HEK293 (cell line): ENCODE data around the gene RANGAP1.

Experiments
- CTCF ChIA-PET: fragments of 350-600 bp; formaldehyde crosslinking; extraction: SDS; loops from one replicate; lab custom pipeline; 2021; ENCODE audit warnings: antibody characterized with exemption; lab: Yijun Ruan, JAX
- POLR2A ChIA-PET: fragments of 300-600 bp; formaldehyde crosslinking; extraction: SDS; loops from one replicate; lab custom pipeline; 2020; ENCODE audit warnings: antibody characterized with exemption, inconsistent platforms; lab: Yijun Ruan, JAX
- H3K27ac ChIP-seq: fragments of 200-500 bp; sonication (Bioruptor generic); 2 replicates; pipeline ENCODE4 v1.5.1; 2014; ENCODE audit warnings: low read depth, low read length, control low read depth, inconsistent platforms; ENCODE audit errors: extremely low read depth
- H3K36me3 ChIP-seq, 2 experiments: fragments of 200-500 bp in 1 of 2; sonication (Bioruptor generic) in 1 of 2; 1 replicate in 1 of 2; 2 replicates in 1 of 2; pipeline ENCODE4 v1.5.1; 2014 to 2017; ENCODE audit warnings: inconsistent platforms in 2 of 2, low read length in 2 of 2; ENCODE audit not compliant: control insufficient read depth in 2 of 2, insufficient read depth in 1 of 2
- H3K4me1 ChIP-seq: fragments of 200-500 bp; sonication (Bioruptor generic); 2 replicates; pipeline ENCODE4 v1.5.1; 2014; ENCODE audit warnings: mild to moderate bottlenecking, low read length, inconsistent platforms; ENCODE audit not compliant: control insufficient read depth, insufficient read depth
- H3K4me3 ChIP-seq: 2 replicates; pipeline ENCODE4 v1.5.1; 2011; ENCODE audit warnings: low read depth, mild to moderate bottlenecking, control low read depth, low read length, moderate library complexity
- H3K9me3 ChIP-seq: fragments of 200-500 bp; sonication (Bioruptor generic); 2 replicates; pipeline ENCODE4 v1.5.1; 2014; ENCODE audit warnings: low read depth, low read length, inconsistent platforms; ENCODE audit not compliant: control insufficient read depth, insufficient read depth
- IKZF3 ChIP-seq: fragments of 450-650 bp; IDR thresholded peaks from 2 replicates; pipeline ENCODE4 v1.5.0; 2018; ENCODE audit warnings: missing biosample characterization, mild to moderate bottlenecking, missing genetic modification characterization, moderate library complexity
- PRDM1 ChIP-seq: fragments of 450-650 bp; formaldehyde crosslinking; IDR thresholded peaks from 2 replicates; pipeline ENCODE4; 2016; ENCODE audit warnings: missing biosample characterization, missing genetic modification characterization
- PRDM6 ChIP-seq: fragments of 450-650 bp; formaldehyde crosslinking; IDR thresholded peaks from 2 replicates; pipeline ENCODE4 v1.5.1; 2017; ENCODE audit warnings: missing biosample characterization, missing genetic modification characterization
- SALL2 ChIP-seq: fragments of 450-650 bp; formaldehyde crosslinking; IDR thresholded peaks from 2 replicates; pipeline ENCODE4 v1.5.0; 2017; ENCODE audit warnings: missing biosample characterization, mild to moderate bottlenecking, missing genetic modification characterization, borderline replicate concordance
- SETDB1 ChIP-seq: IDR thresholded peaks from one replicate; pipeline ENCODE4 v1.6.1; 2017; ENCODE audit warnings: mild to moderate bottlenecking, low read length, moderate library complexity, mixed read lengths; ENCODE audit not compliant: insufficient read length
- ZBTB20 ChIP-seq: fragments of 450-650 bp; formaldehyde crosslinking; IDR thresholded peaks from 2 replicates; pipeline ENCODE4 v1.5.1; 2016; ENCODE audit warnings: missing biosample characterization, missing genetic modification characterization
- ZEB2 ChIP-seq: fragments of 450-650 bp; formaldehyde crosslinking; IDR thresholded peaks from 2 replicates; pipeline ENCODE4 v1.5.1; 2016; ENCODE audit warnings: missing biosample characterization, missing genetic modification characterization
- ZNF114 ChIP-seq: fragments of 450-650 bp; formaldehyde crosslinking; IDR thresholded peaks from 2 replicates; pipeline ENCODE4 v1.5.0; 2017; ENCODE audit warnings: missing biosample characterization, missing genetic modification characterization
- ZNF174 ChIP-seq: fragments of 450-650 bp; formaldehyde crosslinking; IDR thresholded peaks from 2 replicates; pipeline ENCODE4 v1.5.0; 2017; ENCODE audit warnings: missing biosample characterization, mild to moderate bottlenecking, missing genetic modification characterization
- ZNF211 ChIP-seq: fragments of 450-650 bp; formaldehyde crosslinking; IDR thresholded peaks from 2 replicates; pipeline ENCODE4 v1.5.1; 2016; ENCODE audit warnings: low read depth, missing biosample characterization, missing genetic modification characterization
- ZNF311 ChIP-seq: fragments of 450-650 bp; formaldehyde crosslinking; IDR thresholded peaks from 2 replicates; pipeline ENCODE4 v1.5.1; 2017; ENCODE audit warnings: missing biosample characterization, missing genetic modification characterization, borderline replicate concordance
- ZNF350 ChIP-seq: fragments of 450-650 bp; formaldehyde crosslinking; IDR thresholded peaks from 2 replicates; pipeline ENCODE4 v1.5.0; 2017; ENCODE audit warnings: missing biosample characterization, mild to moderate bottlenecking, missing genetic modification characterization
- ZNF404 ChIP-seq: fragments of 450-650 bp; formaldehyde crosslinking; IDR thresholded peaks from 2 replicates; pipeline ENCODE4 v1.5.1; 2017; ENCODE audit warnings: missing biosample characterization, missing genetic modification characterization
- ZNF423 ChIP-seq: fragments of 450-650 bp; formaldehyde crosslinking; IDR thresholded peaks from 2 replicates; pipeline ENCODE4 v1.5.1; 2016; ENCODE audit warnings: missing biosample characterization, missing genetic modification characterization
- ZNF426 ChIP-seq: fragments of 450-650 bp; formaldehyde crosslinking; IDR thresholded peaks from 2 replicates; pipeline ENCODE4 v1.5.1; 2017; ENCODE audit warnings: missing biosample characterization, missing genetic modification characterization, mild to moderate bottlenecking, inconsistent platforms, moderate library complexity
- ZNF510 ChIP-seq: fragments of 450-650 bp; formaldehyde crosslinking; IDR thresholded peaks from 2 replicates; pipeline ENCODE4 v1.5.1; 2018; ENCODE audit warnings: mild to moderate bottlenecking, missing genetic modification characterization, missing biosample characterization; ENCODE audit not compliant: insufficient replicate concordance
- ZNF530 ChIP-seq: fragments of 450-650 bp; formaldehyde crosslinking; IDR thresholded peaks from 2 replicates; pipeline ENCODE4 v1.5.1; 2016; ENCODE audit warnings: low read depth, missing biosample characterization, missing genetic modification characterization
- ZNF558 ChIP-seq: fragments of 450-650 bp; formaldehyde crosslinking; IDR thresholded peaks from 2 replicates; pipeline ENCODE4 v1.5.1; 2016; ENCODE audit warnings: missing biosample characterization, missing genetic modification characterization
- ZNF571 ChIP-seq: fragments of 450-650 bp; formaldehyde crosslinking; IDR thresholded peaks from 2 replicates; pipeline ENCODE4 v1.5.0; 2017; ENCODE audit warnings: missing biosample characterization, missing genetic modification characterization
- ZNF596 ChIP-seq: fragments of 450-650 bp; IDR thresholded peaks from 2 replicates; pipeline ENCODE4 v1.5.0; 2018; ENCODE audit warnings: missing biosample characterization, mild to moderate bottlenecking, missing genetic modification characterization, moderate library complexity
- ZNF623 ChIP-seq: fragments of 450-650 bp; formaldehyde crosslinking; IDR thresholded peaks from 2 replicates; pipeline ENCODE4 v1.5.1; 2016; ENCODE audit warnings: missing biosample characterization, missing genetic modification characterization
- ZNF704 ChIP-seq: fragments of 450-650 bp; formaldehyde crosslinking; IDR thresholded peaks from 2 replicates; pipeline ENCODE4 v1.5.1; 2016; ENCODE audit warnings: missing biosample characterization, missing genetic modification characterization
- ZNF837 ChIP-seq: fragments of 450-650 bp; formaldehyde crosslinking; IDR thresholded peaks from 2 replicates; pipeline ENCODE4 v1.5.1; 2016; ENCODE audit warnings: missing biosample characterization, missing genetic modification characterization
- TF ChIP-seq, protein P1 (sequence below): fragments of 450-650 bp; formaldehyde crosslinking; IDR thresholded peaks from 2 replicates; pipeline ENCODE4 v1.5.1; 2016; ENCODE audit warnings: missing biosample characterization, missing genetic modification characterization

RANGAP1 gene

GRCh38 chr22:41333806-41334205, 47.8 kb upstream of the RANGAP1 start:
- POLR2A ChIA-PET: no interaction called here
- CTCF ChIA-PET: no interaction called here
- Histone ChIP-seq H3K4me1 (no peaks in the 10 kb centered on the region), H3K27ac (no peak overlapping the region), H3K4me3 (no peak overlapping the region), H3K9me3 (no peaks in the 10 kb centered on the region), H3K36me3 (peaks cover 15 to 67% of the 10 kb centered on the region in 2 experiments)
- TF ChIP-seq ZNF623 (tag by site-specific recombination) (peak; percentile 96), PRDM6 (tag by site-specific recombination) (no peak)

DNA sequence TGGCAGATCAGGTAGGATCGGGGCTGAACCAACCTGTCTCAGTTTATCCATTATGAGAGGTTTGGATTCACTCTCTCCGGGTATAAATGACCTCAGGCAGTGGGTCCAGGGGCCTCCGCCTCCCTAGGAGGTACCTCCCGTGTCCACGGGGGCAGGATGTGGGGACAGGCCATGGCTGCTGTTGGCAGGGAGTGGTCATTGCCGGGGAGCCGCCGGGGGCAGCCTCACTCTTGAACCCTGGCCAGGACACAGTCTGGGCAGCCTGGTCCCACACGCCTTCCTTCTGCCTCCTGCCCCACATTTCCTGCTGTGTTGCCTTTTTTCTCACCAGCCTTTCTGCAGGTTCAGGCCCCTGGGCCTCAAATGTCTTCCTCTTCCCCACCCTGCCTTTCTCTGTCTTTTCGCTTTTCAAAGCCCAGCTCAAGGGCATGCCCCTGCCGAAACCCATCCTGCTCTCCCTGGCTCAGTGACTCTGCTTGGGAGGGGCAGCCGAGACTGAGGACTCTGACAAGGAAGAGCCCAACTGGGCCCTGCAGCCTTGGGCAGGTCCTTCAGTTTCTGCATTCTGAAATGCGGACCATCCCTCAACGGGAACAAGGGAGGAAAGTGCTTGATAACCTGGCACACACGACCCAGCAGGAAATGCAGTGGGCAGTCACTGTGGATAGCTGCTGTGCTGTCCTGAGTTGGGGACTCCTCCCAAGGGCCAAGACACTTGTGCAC, 46.4 kb upstream of the RANGAP1 start:
- peaks cover 23 to 70% of the 10 kb centered on the region in 2 experiments for H3K36me3 ChIP-seq
- TF ChIP-seq ZNF423 (tag by site-specific recombination) (no peak), ZNF174 (tag by site-specific recombination) (no peak), PRDM1 (tag by site-specific recombination) (0 out of 2 replicates have a peak, but pooled peaks have one; percentile 13), ZNF350 (tag by site-specific recombination) (no peak), ZNF530 (tag by site-specific recombination) (no peak), ZBTB20 (tag by site-specific recombination) (no peak)
- TF ChIP-seq, all 188 proteins: peak for 1
- H3K4me1 ChIP-seq: no peaks in the 10 kb centered on the region
- H3K4me3 ChIP-seq: no peak overlapping the region
- ChIA-PET POLR2A (no interaction called here), CTCF (no interaction called here)
- no peaks in the 10 kb centered on the region for H3K9me3 ChIP-seq
- no peak overlapping the region for H3K27ac ChIP-seq

DNA sequence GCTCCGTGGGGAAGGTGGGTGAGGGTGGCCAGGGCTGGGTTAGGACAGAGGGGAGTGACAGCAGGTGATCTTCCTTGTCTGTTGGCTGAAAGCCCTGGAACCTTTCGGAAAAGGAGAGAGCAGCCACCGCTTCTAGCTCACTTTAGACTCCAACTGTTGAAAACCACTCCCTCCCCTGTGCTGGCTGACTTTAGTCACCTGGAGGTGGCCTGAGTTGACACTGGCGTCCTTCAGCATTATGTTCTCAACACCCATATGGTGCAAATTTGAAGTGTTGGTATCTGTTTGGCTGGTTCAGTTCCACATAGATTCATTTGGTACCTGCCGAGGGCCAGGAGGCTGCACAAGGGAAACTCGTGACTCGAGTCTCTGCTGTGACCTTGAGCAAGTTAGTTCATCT, 44.2 kb upstream of the RANGAP1 start:
- ChIA-PET POLR2A (interaction anchor here (0.6 kb wide), 2 partner anchors 11 to 138 kb away, joined by 3 to 5 read pairs; partner anchors contain the start of gene PHF5A), CTCF (no interaction called here)
- H3K9me3 ChIP-seq: no peaks in the 10 kb centered on the region
- H3K27ac ChIP-seq: no peak overlapping the region
- H3K4me1 ChIP-seq: no peaks in the 10 kb centered on the region
- H3K4me3 ChIP-seq: no peak overlapping the region
- TF ChIP-seq ZNF571 (no peak), ZNF704 (tag by site-specific recombination) (no peak), ZNF510 (tag by site-specific recombination) (no peak), SALL2 (no peak), ZNF211 (tag by site-specific recombination) (no peak), ZNF426 (no peak), ZNF596 (no peak), ZNF311 (tag by site-specific recombination) (no peak), IKZF3 (tag by site-specific recombination) (no peak), ZEB2 (tag by site-specific recombination) (no peak), ZNF558 (tag by site-specific recombination) (no peak), ZNF350 (tag by site-specific recombination) (no peak), ZNF114 (no peak), SETDB1 (no peak), ZNF837 (tag by site-specific recombination) (no peak), ZNF404 (no peak)
- TF ChIP-seq, protein P1, sequence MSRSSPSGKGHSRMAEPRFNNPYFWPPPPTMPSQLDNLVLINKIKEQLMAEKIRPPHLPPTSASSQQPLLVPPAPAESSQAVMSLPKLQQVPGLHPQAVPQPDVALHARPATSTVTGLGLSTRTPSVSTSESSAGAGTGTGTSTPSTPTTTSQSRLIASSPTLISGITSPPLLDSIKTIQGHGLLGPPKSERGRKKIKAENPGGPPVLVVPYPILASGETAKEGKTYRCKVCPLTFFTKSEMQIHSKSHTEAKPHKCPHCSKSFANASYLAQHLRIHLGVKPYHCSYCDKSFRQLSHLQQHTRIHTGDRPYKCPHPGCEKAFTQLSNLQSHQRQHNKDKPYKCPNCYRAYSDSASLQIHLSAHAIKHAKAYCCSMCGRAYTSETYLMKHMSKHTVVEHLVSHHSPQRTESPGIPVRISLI (tag by site-specific recombination): no peak
- H3K36me3 ChIP-seq: peaks cover 30 to 80% of the 10 kb centered on the region in 2 experiments
